Suprapubic skin (tissue), 4 donors: ENCODE results near the gene MYH10. TPM values are rescaled to one million over a fixed set of nuclear protein-coding genes. Genes with fewer than 3 reads are reported as not detected.

Source experiments
- DNase-seq, 2 donors: peaks; one replicate each; pipeline ENCODE4 v3.0.0-alpha.2; 2019; ENCODE audit warnings: low spot score in 2 of 2
- H3K27ac ChIP-seq: fragments of 200-600 bp; sonication (generic); one replicate; pipeline ENCODE4 v1.5.1; 2019
- H3K27me3 ChIP-seq: fragments of 200-600 bp; sonication (generic); one replicate; pipeline ENCODE4 v1.5.1; 2019
- H3K36me3 ChIP-seq: fragments of 200-600 bp; sonication (generic); one replicate; pipeline ENCODE4 v1.5.1; 2019
- H3K4me1 ChIP-seq: fragments of 200-600 bp; sonication (generic); one replicate; pipeline ENCODE4 v1.5.1; 2019
- H3K4me3 ChIP-seq: fragments of 200-600 bp; sonication (generic); one replicate; pipeline ENCODE4 v1.5.1; 2019; ENCODE audit warnings: mild to moderate bottlenecking
- H3K9me3 ChIP-seq: fragments of 200-600 bp; sonication (generic); one replicate; pipeline ENCODE4 v1.5.1; 2019
- EP300 ChIP-seq: sonication (generic); formaldehyde crosslinking; IDR thresholded peaks from one replicate; pipeline ENCODE4 v1.6.1; 2017; ENCODE audit warnings: antibody characterized with exemption
- POLR2A ChIP-seq, 2 donors: fragments of 450-650 bp; IDR thresholded peaks; one replicate each; pipeline ENCODE4 v1.6.1; 2017; ENCODE audit warnings: antibody characterized with exemption in 2 of 2, mild to moderate bottlenecking in 2 of 2, moderate library complexity in 2 of 2
- POLR2AphosphoS5 ChIP-seq, 3 donors: sonication (generic); formaldehyde crosslinking; IDR thresholded peaks; one replicate each; pipeline ENCODE4 v1.6.1; 2017; ENCODE audit warnings: antibody characterized with exemption in 3 of 3
- WGBS: methylation state at CpG from one replicate; pipeline ENCODE4 v1.1.5; 2018; 5-methylcytosine and 5-hydroxymethylcytosine counted together
- total RNA-seq, 4 donors: library from RNA; depleted of rRNA; stranded (reverse); fragments of >200 nt; gene quantifications; one replicate each; pipeline ENCODE4 v1.1.0, GENCODE V29; 2016
- TF ChIP-seq, protein P1 (sequence below), 2 donors: fragments of 200-600 bp in 1 of 2; fragments of 450-650 bp in 1 of 2; sonication (generic) in 1 of 2; IDR thresholded peaks; one replicate each; pipeline ENCODE4 v1.5.1; 2016 to 2019; ENCODE audit warnings: antibody characterized with exemption in 2 of 2, mild to moderate bottlenecking in 1 of 2, moderate library complexity in 1 of 2

The MYH10 gene
- total RNA-seq, 4 donors from 2014 or later, result 9.5 to 18.3 (median 13.2) TPM

DNA sequence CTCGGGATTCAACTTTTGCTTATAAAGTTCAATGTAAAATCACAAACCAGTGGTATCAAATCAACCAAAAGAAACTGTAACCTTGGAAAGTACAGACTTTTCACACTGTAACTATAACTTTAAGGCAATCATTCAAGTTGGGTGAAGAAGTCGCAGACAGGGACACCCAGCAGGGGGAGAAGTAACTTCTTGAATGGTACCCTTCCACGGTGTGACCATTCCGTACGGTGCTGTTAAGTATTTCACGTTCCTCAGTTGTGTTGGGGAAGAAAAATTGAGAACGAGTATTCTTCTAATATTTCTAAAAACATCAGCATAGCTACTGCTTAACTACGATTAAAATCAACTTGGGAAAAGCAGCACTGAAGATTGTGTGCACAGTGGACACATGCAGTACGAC, 55.8 kb downstream of the MYH10 start:
- WGBS, result 85% methylated on average over 9 of the region's 9 CpGs
- DNase-seq, result no peak
- no peak overlapping the region for H3K27ac ChIP-seq
- H3K9me3 ChIP-seq, result no peaks in the 10 kb centered on the region
- H3K36me3 ChIP-seq, result no peaks in the 10 kb centered on the region
- H3K27me3 ChIP-seq, result no peaks in the 10 kb centered on the region
- H3K4me1 ChIP-seq, result no peaks in the 10 kb centered on the region
- no peak overlapping the region for H3K4me3 ChIP-seq
- TF ChIP-seq, protein P1, sequence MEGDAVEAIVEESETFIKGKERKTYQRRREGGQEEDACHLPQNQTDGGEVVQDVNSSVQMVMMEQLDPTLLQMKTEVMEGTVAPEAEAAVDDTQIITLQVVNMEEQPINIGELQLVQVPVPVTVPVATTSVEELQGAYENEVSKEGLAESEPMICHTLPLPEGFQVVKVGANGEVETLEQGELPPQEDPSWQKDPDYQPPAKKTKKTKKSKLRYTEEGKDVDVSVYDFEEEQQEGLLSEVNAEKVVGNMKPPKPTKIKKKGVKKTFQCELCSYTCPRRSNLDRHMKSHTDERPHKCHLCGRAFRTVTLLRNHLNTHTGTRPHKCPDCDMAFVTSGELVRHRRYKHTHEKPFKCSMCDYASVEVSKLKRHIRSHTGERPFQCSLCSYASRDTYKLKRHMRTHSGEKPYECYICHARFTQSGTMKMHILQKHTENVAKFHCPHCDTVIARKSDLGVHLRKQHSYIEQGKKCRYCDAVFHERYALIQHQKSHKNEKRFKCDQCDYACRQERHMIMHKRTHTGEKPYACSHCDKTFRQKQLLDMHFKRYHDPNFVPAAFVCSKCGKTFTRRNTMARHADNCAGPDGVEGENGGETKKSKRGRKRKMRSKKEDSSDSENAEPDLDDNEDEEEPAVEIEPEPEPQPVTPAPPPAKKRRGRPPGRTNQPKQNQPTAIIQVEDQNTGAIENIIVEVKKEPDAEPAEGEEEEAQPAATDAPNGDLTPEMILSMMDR (IDR thresholded peaks at IDR 0.05), result no peak
- TF ChIP-seq POLR2A (IDR thresholded peaks at IDR 0.05) (no peak), POLR2AphosphoS5 (IDR thresholded peaks at IDR 0.05) (no peak), EP300 (no peak)

GRCh38 chr17:8572764-8573163, 57.8 kb downstream of the MYH10 start:
- DNase-seq, result no peak
- Histone ChIP-seq H3K27ac (no peak overlapping the region), H3K4me1 (no peaks in the 10 kb centered on the region), H3K27me3 (no peaks in the 10 kb centered on the region), H3K4me3 (no peak overlapping the region), H3K36me3 (peaks cover 9% of the 10 kb centered on the region), H3K9me3 (no peaks in the 10 kb centered on the region)
- TF ChIP-seq EP300 (no peak), POLR2A (IDR thresholded peaks at IDR 0.05) (no peak), POLR2AphosphoS5 (IDR thresholded peaks at IDR 0.05) (no peak)
- TF ChIP-seq, protein P1 (IDR thresholded peaks at IDR 0.05), result no peak
- 96% methylated on average over 1 of the region's 1 CpG for WGBS

GRCh38 chr17:8563981-8564602, 66.4 kb downstream of the MYH10 start:
- no peak for DNase-seq

GRCh38 chr17:8563024-8563776, 67.3 kb downstream of the MYH10 start:
- DNase-seq, result no peak
- Histone ChIP-seq H3K9me3 (no peaks in the 10 kb centered on the region), H3K36me3 (peaks cover 5% of the 10 kb centered on the region), H3K27me3 (no peaks in the 10 kb centered on the region), H3K27ac (no peak overlapping the region), H3K4me1 (no peaks in the 10 kb centered on the region), H3K4me3 (no peak overlapping the region)
- TF ChIP-seq, protein P1 (IDR thresholded peaks at IDR 0.05), result no peak
- TF ChIP-seq EP300 (no peak), POLR2A (IDR thresholded peaks at IDR 0.05) (no peak), POLR2AphosphoS5 (IDR thresholded peaks at IDR 0.05) (no peak)
- WGBS, result 72% methylated on average over 5 of the region's 5 CpGs

More at GRCh38 chr17:8563981-8564602, 66.4 kb downstream of the MYH10 start:
- WGBS, result 53% methylated on average over 7 of the region's 7 CpGs
- Histone ChIP-seq H3K27me3 (no peaks in the 10 kb centered on the region), H3K4me1 (no peaks in the 10 kb centered on the region), H3K4me3 (no peak overlapping the region), H3K27ac (no peak overlapping the region), H3K36me3 (peaks cover 10% of the 10 kb centered on the region), H3K9me3 (no peaks in the 10 kb centered on the region)
- TF ChIP-seq POLR2A (IDR thresholded peaks at IDR 0.05) (no peak), EP300 (no peak), POLR2AphosphoS5 (IDR thresholded peaks at IDR 0.05) (no peak)
- TF ChIP-seq, protein P1 (IDR thresholded peaks at IDR 0.05), result no peak

- Histone ChIP-seq H3K4me1 (no peaks in the 10 kb centered on the region), H3K9me3 (no peaks in the 10 kb centered on the region), H3K27me3 (no peaks in the 10 kb centered on the region), H3K4me3 (no peak overlapping the region), H3K27ac (no peak overlapping the region), H3K36me3 (no peaks in the 10 kb centered on the region)
- no peak for DNase-seq
- TF ChIP-seq EP300, result no peak
- TF ChIP-seq, protein P1 (IDR thresholded peaks at IDR 0.05), result no peak
- no peak for TF ChIP-seq POLR2A (IDR thresholded peaks at IDR 0.05)
- TF ChIP-seq POLR2AphosphoS5 (IDR thresholded peaks at IDR 0.05), result no peak
- WGBS, result 100% methylated on average over 1 of the region's 1 CpG
Observed at GRCh38 chr17:8558144-8558543, 72.4 kb downstream of the MYH10 start.
